ENCODE data around the gene SMARCD3.

Gene SMARCD3

DNA sequence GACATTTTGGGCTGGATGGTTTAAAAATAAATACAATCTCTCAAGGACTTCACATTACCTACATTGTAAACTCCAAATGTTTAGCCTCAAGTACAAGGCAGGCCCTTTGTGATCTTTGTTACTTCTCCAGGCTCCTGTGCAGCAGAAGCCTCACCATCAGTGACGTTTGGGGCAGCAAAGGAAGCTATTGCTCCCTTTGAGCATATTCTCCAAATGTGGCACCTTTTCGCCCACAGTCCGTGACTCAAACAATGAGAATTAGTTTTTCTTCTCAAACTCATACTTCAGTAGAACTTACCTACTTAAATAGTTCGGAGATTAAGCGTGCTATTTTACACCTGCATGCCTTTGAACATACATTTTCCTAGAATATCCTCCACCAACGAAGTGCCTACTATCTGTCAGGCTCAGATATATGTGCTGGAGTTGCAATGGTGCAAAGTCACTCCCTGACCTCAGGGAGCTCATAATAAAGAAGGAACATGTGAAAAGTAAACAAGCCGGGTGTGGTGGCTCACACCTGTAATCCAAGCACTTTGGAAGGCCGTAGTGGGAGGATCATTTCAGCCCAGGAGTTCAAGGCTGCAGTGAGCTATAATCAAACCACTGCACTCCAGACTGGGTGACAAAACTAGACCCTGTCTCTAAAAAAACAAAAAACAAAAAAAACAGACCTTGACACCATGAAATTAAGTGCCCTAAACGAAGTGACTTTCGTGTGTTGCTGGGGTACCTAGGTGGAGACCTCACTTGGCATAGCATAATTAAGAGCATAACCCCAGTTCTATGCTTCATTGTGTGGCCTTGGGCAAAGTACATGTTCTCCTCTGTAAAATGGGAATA lies 20.2 kb downstream of the SMARCD3 start:
- H3K27me3 ChIP-seq (ENCODE audit: control insufficient read depth, insufficient read depth, low read length, poor library complexity, severe bottlenecking): no peaks in the 10 kb centered on the region
- WGBS, 2 experiments: 85 to 88% methylated on average over 10 of the region's 10 CpGs
- H3K36me3 ChIP-seq (ENCODE audit: control insufficient read depth, insufficient read depth, low read length): peaks cover 19% of the 10 kb centered on the region
- H3K27ac ChIP-seq (ENCODE audit: insufficient read depth, low read depth, low read length, poor library complexity, severe bottlenecking): peak overlapping the region; percentile 91
- H3K4me3 ChIP-seq (ENCODE audit: insufficient read depth, low read depth, low read length): peak overlapping the region; percentile 61
- no peaks in the 10 kb centered on the region for H3K9me3 ChIP-seq (ENCODE audit: control insufficient read depth, low read length)
- peaks cover 10% of the 10 kb centered on the region for H3K4me1 ChIP-seq (ENCODE audit: control insufficient read depth, insufficient read depth, low read length)

- 0% methylated on average over 68 of the region's 68 CpGs for WGBS, 2 experiments
- peaks cover 21% of the 10 kb centered on the region for H3K36me3 ChIP-seq (ENCODE audit: control insufficient read depth, insufficient read depth, low read length)
- peak within 1 kb of the TSS; percentile 61 for H3K4me3 ChIP-seq (ENCODE audit: insufficient read depth, low read depth, low read length)
- no peaks in the 10 kb centered on the region for H3K27me3 ChIP-seq (ENCODE audit: control insufficient read depth, insufficient read depth, low read length, poor library complexity, severe bottlenecking)
- H3K4me1 ChIP-seq (ENCODE audit: control insufficient read depth, insufficient read depth, low read length): peaks cover 9% of the 10 kb centered on the region
- H3K9me3 ChIP-seq (ENCODE audit: control insufficient read depth, low read length): no peaks in the 10 kb centered on the region
- peak within 1 kb of the TSS; percentile 91 for H3K27ac ChIP-seq (ENCODE audit: insufficient read depth, low read depth, low read length, poor library complexity, severe bottlenecking)
These were observed 21.4 kb downstream of the SMARCD3 start, which contains the start of gene ABCF2 for GRCh38 chr7:151226875-151227782. Gene ABCF2, minus strand, starts transcription at chr7:151227205. Its CDS starts 747 bp downstream, at chr7:151226458.

- Histone ChIP-seq H3K4me3 (ENCODE audit: insufficient read depth, low read depth, low read length) (peak overlapping the region; percentile 61), H3K27me3 (ENCODE audit: control insufficient read depth, insufficient read depth, low read length, poor library complexity, severe bottlenecking) (no peaks in the 10 kb centered on the region), H3K27ac (ENCODE audit: insufficient read depth, low read depth, low read length, poor library complexity, severe bottlenecking) (no peak overlapping the region), H3K4me1 (ENCODE audit: control insufficient read depth, insufficient read depth, low read length) (peaks cover 9% of the 10 kb centered on the region), H3K36me3 (ENCODE audit: control insufficient read depth, insufficient read depth, low read length) (peaks cover 23% of the 10 kb centered on the region), H3K9me3 (ENCODE audit: control insufficient read depth, low read length) (no peaks in the 10 kb centered on the region)
- WGBS, 2 experiments: 2% methylated on average over 15 of the region's 15 CpGs
These were observed 22.0 kb downstream of the SMARCD3 start for GRCh38 chr7:151226560-151226874.

DNA sequence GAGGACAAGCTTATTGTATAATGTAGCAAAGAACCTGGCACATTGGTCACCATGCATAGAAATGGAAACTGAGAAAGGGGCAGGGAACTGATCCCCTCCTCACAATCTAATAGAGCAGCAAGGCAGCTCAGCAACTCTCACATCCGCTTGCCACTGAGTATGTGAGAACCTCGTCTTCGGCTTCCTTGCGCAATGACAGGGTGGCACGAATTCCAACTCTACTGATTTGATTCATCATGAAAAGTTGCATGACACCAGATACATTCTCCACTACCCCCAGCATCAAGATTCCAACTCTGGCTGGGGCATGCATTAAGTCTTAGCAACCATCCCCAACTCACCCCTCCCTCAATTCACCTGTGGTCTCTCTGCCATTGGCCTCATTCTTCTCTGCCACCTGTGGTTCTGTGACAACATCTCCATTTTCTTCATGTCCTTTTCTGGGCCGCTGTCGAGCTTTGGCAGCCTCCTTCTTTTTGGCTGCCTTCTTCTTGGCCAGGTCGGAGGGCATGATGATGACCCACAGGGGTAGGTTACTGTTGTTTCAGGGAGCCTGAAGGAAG lies 22.5 kb downstream of the SMARCD3 start:
- H3K27me3 ChIP-seq (ENCODE audit: control insufficient read depth, insufficient read depth, low read length, poor library complexity, severe bottlenecking): no peaks in the 10 kb centered on the region
- peak overlapping the region; percentile 61 for H3K4me3 ChIP-seq (ENCODE audit: insufficient read depth, low read depth, low read length)
- H3K27ac ChIP-seq (ENCODE audit: insufficient read depth, low read depth, low read length, poor library complexity, severe bottlenecking): no peak overlapping the region
- no peaks in the 10 kb centered on the region for H3K9me3 ChIP-seq (ENCODE audit: control insufficient read depth, low read length)
- 72 to 75% methylated on average over 8 of the region's 8 CpGs for WGBS, 2 experiments
- peaks cover 26% of the 10 kb centered on the region for H3K36me3 ChIP-seq (ENCODE audit: control insufficient read depth, insufficient read depth, low read length)
- H3K4me1 ChIP-seq (ENCODE audit: control insufficient read depth, insufficient read depth, low read length): peaks cover 9% of the 10 kb centered on the region

DNA sequence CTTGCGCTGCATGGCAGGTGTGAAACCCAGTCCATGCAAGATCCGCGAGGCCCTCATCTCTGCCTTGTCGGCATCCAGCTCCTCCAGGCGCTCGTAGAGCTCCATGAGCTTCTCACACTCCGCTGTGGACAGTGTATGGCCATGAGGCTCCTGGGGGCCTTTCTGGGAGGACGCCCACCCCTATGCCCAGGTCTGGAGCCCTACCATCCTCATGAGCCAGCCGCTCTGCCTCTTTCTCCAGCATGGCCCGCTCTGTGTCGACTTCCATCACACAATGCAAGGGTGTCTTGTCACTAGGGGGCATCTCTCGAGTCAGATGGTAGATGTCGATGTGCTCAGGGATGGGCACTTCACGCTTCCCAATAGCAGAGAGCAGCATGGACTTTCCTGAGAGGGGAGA lies 24.8 kb downstream of the SMARCD3 start:
- Histone ChIP-seq H3K4me3 (ENCODE audit: insufficient read depth, low read depth, low read length) (no peak overlapping the region), H3K4me1 (ENCODE audit: control insufficient read depth, insufficient read depth, low read length) (peaks cover 9% of the 10 kb centered on the region), H3K27ac (ENCODE audit: insufficient read depth, low read depth, low read length, poor library complexity, severe bottlenecking) (no peak overlapping the region), H3K9me3 (ENCODE audit: control insufficient read depth, low read length) (no peaks in the 10 kb centered on the region), H3K36me3 (ENCODE audit: control insufficient read depth, insufficient read depth, low read length) (peaks cover 42% of the 10 kb centered on the region), H3K27me3 (ENCODE audit: control insufficient read depth, insufficient read depth, low read length, poor library complexity, severe bottlenecking) (no peaks in the 10 kb centered on the region)
- WGBS, 2 experiments: 91 to 93% methylated on average over 14 of the region's 14 CpGs

GRCh38 chr7:151218170-151218569 lies 30.3 kb downstream of the SMARCD3 start:
- H3K4me3 ChIP-seq (ENCODE audit: insufficient read depth, low read depth, low read length): no peak overlapping the region
- no peaks in the 10 kb centered on the region for H3K27me3 ChIP-seq (ENCODE audit: control insufficient read depth, insufficient read depth, low read length, poor library complexity, severe bottlenecking)
- WGBS, 2 experiments: 92 to 95% methylated on average over 9 of the region's 9 CpGs
- H3K36me3 ChIP-seq (ENCODE audit: control insufficient read depth, insufficient read depth, low read length): peaks cover 52% of the 10 kb centered on the region
- no peaks in the 10 kb centered on the region for H3K4me1 ChIP-seq (ENCODE audit: control insufficient read depth, insufficient read depth, low read length)
- H3K27ac ChIP-seq (ENCODE audit: insufficient read depth, low read depth, low read length, poor library complexity, severe bottlenecking): no peak overlapping the region
- H3K9me3 ChIP-seq (ENCODE audit: control insufficient read depth, low read length): no peaks in the 10 kb centered on the region

GRCh38 chr7:151215396-151215795 lies 33.1 kb downstream of the SMARCD3 start:
- Histone ChIP-seq H3K27ac (ENCODE audit: insufficient read depth, low read depth, low read length, poor library complexity, severe bottlenecking) (no peak overlapping the region), H3K4me3 (ENCODE audit: insufficient read depth, low read depth, low read length) (no peak overlapping the region), H3K9me3 (ENCODE audit: control insufficient read depth, low read length) (no peaks in the 10 kb centered on the region), H3K36me3 (ENCODE audit: control insufficient read depth, insufficient read depth, low read length) (peaks cover 40% of the 10 kb centered on the region), H3K27me3 (ENCODE audit: control insufficient read depth, insufficient read depth, low read length, poor library complexity, severe bottlenecking) (no peaks in the 10 kb centered on the region), H3K4me1 (ENCODE audit: control insufficient read depth, insufficient read depth, low read length) (peaks cover 3% of the 10 kb centered on the region)
- WGBS, 2 experiments: 91 to 99% methylated on average over 4 to 5 of the region's 5 CpGs

GRCh38 chr7:151213826-151214225 lies 34.7 kb downstream of the SMARCD3 start:
- H3K4me1 ChIP-seq (ENCODE audit: control insufficient read depth, insufficient read depth, low read length): peaks cover 8% of the 10 kb centered on the region
- no peak overlapping the region for H3K4me3 ChIP-seq (ENCODE audit: insufficient read depth, low read depth, low read length)
- no peak overlapping the region for H3K27ac ChIP-seq (ENCODE audit: insufficient read depth, low read depth, low read length, poor library complexity, severe bottlenecking)
- no peaks in the 10 kb centered on the region for H3K27me3 ChIP-seq (ENCODE audit: control insufficient read depth, insufficient read depth, low read length, poor library complexity, severe bottlenecking)
- 94% methylated on average over 3 of the region's 3 CpGs for WGBS, 2 experiments
- no peaks in the 10 kb centered on the region for H3K9me3 ChIP-seq (ENCODE audit: control insufficient read depth, low read length)
- H3K36me3 ChIP-seq (ENCODE audit: control insufficient read depth, insufficient read depth, low read length): peaks cover 30% of the 10 kb centered on the region

DNA sequence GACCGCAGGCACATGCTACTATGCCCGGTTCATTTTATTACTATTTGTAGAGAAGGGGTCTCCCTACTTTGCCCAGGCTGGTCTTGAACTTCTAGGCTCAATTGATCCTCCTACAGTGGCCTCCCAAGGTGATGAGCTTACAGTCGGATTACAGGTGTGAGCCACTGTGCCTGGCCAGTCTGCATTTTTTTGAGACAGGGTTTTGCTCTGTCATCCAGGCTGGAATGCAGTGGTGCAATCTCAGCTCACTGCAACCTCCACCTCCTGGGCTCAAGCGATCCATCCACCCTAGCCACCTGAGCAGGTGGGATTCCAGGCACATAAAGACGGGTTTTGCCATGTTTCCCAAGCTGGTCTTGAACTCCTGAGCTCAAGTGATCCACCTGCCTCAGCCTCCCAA lies 35.9 kb downstream of the SMARCD3 start:
- Histone ChIP-seq H3K27me3 (ENCODE audit: control insufficient read depth, insufficient read depth, low read length, poor library complexity, severe bottlenecking) (no peaks in the 10 kb centered on the region), H3K4me1 (ENCODE audit: control insufficient read depth, insufficient read depth, low read length) (peaks cover 8% of the 10 kb centered on the region), H3K27ac (ENCODE audit: insufficient read depth, low read depth, low read length, poor library complexity, severe bottlenecking) (no peak overlapping the region), H3K36me3 (ENCODE audit: control insufficient read depth, insufficient read depth, low read length) (peaks cover 21% of the 10 kb centered on the region), H3K4me3 (ENCODE audit: insufficient read depth, low read depth, low read length) (no peak overlapping the region), H3K9me3 (ENCODE audit: control insufficient read depth, low read length) (no peaks in the 10 kb centered on the region)
- WGBS, 2 experiments: 79 to 83% methylated on average over 5 of the region's 5 CpGs
